ENCODE data around the gene METTL22.

Gene METTL22

DNA sequence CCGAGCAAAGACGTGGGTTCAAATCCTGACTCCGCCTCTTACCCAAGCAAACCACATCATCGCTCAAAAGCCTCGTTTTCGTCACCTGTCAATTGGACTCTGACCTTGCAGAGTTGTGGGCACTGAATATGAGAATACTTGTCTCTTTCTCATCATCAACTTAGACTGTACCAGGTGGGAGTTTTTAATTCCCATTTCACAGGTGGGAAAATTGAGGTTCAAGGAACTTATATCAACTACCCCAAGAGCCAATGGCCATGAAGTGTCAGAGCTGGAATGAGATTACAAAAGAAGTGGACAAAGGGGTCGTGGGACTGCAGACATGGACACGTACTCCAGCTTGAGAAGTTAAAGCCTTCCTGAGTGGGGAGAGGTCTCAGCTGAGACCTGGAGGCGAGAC, 41.9 kb upstream of the METTL22 start:
- H3K79me2 ChIP-seq (ENCODE audit: insufficient read depth, low read length): no peaks in the 10 kb centered on the region
- no peak overlapping the region for H3K9ac ChIP-seq (ENCODE audit: low read depth, low read length, poor library complexity, severe bottlenecking)
- H3K4me1 ChIP-seq (ENCODE audit: insufficient read depth, low read length, poor library complexity, severe bottlenecking): no peaks in the 10 kb centered on the region
- H3K9me3 ChIP-seq (ENCODE audit: insufficient read depth, low read depth, low read length): no peaks in the 10 kb centered on the region
- H3K4me3 ChIP-seq (ENCODE audit: low read length, poor library complexity, severe bottlenecking): no peak overlapping the region
- no peak overlapping the region for H3K4me2 ChIP-seq (ENCODE audit: low read depth, low read length, poor library complexity, severe bottlenecking)
- no peak overlapping the region for H2AFZ ChIP-seq (ENCODE audit: low read length)
- no peaks in the 10 kb centered on the region for H3K36me3 ChIP-seq (ENCODE audit: insufficient read depth, low read length)
- no peak for TF ChIP-seq EZH2phosphoT487 (IDR thresholded peaks at IDR 0.05; ENCODE audit: borderline replicate concordance)
- TF ChIP-seq, protein P1, sequence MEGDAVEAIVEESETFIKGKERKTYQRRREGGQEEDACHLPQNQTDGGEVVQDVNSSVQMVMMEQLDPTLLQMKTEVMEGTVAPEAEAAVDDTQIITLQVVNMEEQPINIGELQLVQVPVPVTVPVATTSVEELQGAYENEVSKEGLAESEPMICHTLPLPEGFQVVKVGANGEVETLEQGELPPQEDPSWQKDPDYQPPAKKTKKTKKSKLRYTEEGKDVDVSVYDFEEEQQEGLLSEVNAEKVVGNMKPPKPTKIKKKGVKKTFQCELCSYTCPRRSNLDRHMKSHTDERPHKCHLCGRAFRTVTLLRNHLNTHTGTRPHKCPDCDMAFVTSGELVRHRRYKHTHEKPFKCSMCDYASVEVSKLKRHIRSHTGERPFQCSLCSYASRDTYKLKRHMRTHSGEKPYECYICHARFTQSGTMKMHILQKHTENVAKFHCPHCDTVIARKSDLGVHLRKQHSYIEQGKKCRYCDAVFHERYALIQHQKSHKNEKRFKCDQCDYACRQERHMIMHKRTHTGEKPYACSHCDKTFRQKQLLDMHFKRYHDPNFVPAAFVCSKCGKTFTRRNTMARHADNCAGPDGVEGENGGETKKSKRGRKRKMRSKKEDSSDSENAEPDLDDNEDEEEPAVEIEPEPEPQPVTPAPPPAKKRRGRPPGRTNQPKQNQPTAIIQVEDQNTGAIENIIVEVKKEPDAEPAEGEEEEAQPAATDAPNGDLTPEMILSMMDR (conservative IDR thresholded peaks at IDR 0.05; ENCODE audit: low read length): no peak
- H4K20me1 ChIP-seq (ENCODE audit: insufficient read depth, low read length, poor library complexity, severe bottlenecking): no peaks in the 10 kb centered on the region
- H3K9me2 ChIP-seq (replicated peaks; ENCODE audit: low read depth, low read length): no peaks in the 10 kb centered on the region
- no peaks in the 10 kb centered on the region for H3K27me3 ChIP-seq (ENCODE audit: insufficient read depth, low read length, poor library complexity, severe bottlenecking)
- H3F3A ChIP-seq (ENCODE audit: low read depth): no peaks in the 10 kb centered on the region

DNA sequence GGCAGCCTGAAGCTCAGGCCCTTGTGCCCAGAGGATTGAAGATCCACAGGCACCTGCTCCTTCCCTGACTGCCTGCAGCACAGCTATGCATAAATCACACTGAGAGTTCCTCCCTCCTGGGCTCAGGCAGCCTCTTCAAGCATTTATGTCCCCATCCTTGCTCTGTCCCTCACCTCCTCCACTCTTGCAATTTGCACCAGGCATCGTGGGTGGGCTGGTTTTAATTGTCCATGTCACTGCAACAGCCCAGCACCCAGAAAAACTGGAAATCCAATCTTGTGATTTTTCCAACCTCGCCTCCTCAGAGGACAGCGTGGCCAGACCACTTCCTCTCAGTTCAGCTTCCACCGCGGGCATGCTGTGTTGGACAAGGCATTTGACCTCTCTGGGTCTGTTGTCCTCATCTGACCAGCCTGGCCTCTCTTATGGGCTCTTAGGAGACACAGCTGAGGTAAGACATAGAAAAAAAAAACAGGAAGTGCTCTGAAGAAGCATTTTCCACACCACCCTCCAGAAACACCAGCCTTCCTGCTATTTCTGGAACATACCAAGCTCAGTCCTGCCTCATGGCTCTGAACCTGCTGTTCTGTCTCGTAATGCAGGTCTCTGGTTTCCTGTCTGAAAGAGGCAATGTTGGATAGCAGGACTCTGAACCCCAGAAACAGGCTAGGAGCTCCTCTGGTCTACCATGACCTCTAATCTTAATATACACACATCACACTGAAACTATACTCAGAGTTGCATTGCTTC, 39.5 kb upstream of the METTL22 start:
- no peaks in the 10 kb centered on the region for H3K27me3 ChIP-seq (ENCODE audit: insufficient read depth, low read length, poor library complexity, severe bottlenecking)
- no peaks in the 10 kb centered on the region for H3K36me3 ChIP-seq (ENCODE audit: insufficient read depth, low read length)
- H3K4me2 ChIP-seq (ENCODE audit: low read depth, low read length, poor library complexity, severe bottlenecking): no peak overlapping the region
- no peak for TF ChIP-seq EZH2phosphoT487 (IDR thresholded peaks at IDR 0.05; ENCODE audit: borderline replicate concordance)
- TF ChIP-seq, protein P1 (conservative IDR thresholded peaks at IDR 0.05; ENCODE audit: low read length): no peak
- H3F3A ChIP-seq (ENCODE audit: low read depth): no peaks in the 10 kb centered on the region
- H3K9me2 ChIP-seq (replicated peaks; ENCODE audit: low read depth, low read length): no peaks in the 10 kb centered on the region
- no peaks in the 10 kb centered on the region for H3K9me3 ChIP-seq (ENCODE audit: insufficient read depth, low read depth, low read length)
- peak overlapping the region; percentile 61; the same call in 1 of the 2 replicates for H2AFZ ChIP-seq (ENCODE audit: low read length)
- H3K9ac ChIP-seq (ENCODE audit: low read depth, low read length, poor library complexity, severe bottlenecking): no peak overlapping the region
- H3K79me2 ChIP-seq (ENCODE audit: insufficient read depth, low read length): no peaks in the 10 kb centered on the region
- no peak overlapping the region for H3K4me3 ChIP-seq (ENCODE audit: low read length, poor library complexity, severe bottlenecking)
- no peaks in the 10 kb centered on the region for H3K4me1 ChIP-seq (ENCODE audit: insufficient read depth, low read length, poor library complexity, severe bottlenecking)
- H4K20me1 ChIP-seq (ENCODE audit: insufficient read depth, low read length, poor library complexity, severe bottlenecking): no peaks in the 10 kb centered on the region

DNA sequence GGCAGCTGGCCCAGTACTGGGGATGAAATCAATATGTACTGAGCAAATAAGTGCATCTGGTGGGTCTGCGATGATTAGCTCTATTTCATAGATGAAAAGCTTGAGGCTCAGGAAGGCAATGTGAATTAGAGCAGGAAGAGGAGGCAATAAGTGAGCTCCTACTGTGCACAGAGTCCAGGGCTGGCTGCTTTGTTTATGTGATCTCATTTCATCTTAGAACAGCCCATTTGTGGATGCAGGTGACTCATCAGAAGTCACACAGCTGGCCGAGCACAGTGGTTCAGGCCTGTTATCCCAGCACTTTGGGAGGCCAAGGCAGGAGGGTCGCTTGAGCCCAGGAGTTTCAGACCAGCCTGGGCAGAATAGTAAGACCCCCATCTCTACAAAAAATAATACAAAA, 38.3 kb upstream of the METTL22 start:
- no peak overlapping the region for H3K4me3 ChIP-seq (ENCODE audit: low read length, poor library complexity, severe bottlenecking)
- H4K20me1 ChIP-seq (ENCODE audit: insufficient read depth, low read length, poor library complexity, severe bottlenecking): no peaks in the 10 kb centered on the region
- H3K79me2 ChIP-seq (ENCODE audit: insufficient read depth, low read length): no peaks in the 10 kb centered on the region
- no peaks in the 10 kb centered on the region for H3F3A ChIP-seq (ENCODE audit: low read depth)
- no peaks in the 10 kb centered on the region for H3K36me3 ChIP-seq (ENCODE audit: insufficient read depth, low read length)
- no peaks in the 10 kb centered on the region for H3K27me3 ChIP-seq (ENCODE audit: insufficient read depth, low read length, poor library complexity, severe bottlenecking)
- H3K9me3 ChIP-seq (ENCODE audit: insufficient read depth, low read depth, low read length): no peaks in the 10 kb centered on the region
- H3K9me2 ChIP-seq (replicated peaks; ENCODE audit: low read depth, low read length): no peaks in the 10 kb centered on the region
- no peak overlapping the region for H3K4me2 ChIP-seq (ENCODE audit: low read depth, low read length, poor library complexity, severe bottlenecking)
- no peak for TF ChIP-seq EZH2phosphoT487 (IDR thresholded peaks at IDR 0.05; ENCODE audit: borderline replicate concordance)
- TF ChIP-seq, protein P1 (conservative IDR thresholded peaks at IDR 0.05; ENCODE audit: low read length): no peak
- H2AFZ ChIP-seq (ENCODE audit: low read length): no peak overlapping the region
- H3K4me1 ChIP-seq (ENCODE audit: insufficient read depth, low read length, poor library complexity, severe bottlenecking): no peaks in the 10 kb centered on the region
- H3K9ac ChIP-seq (ENCODE audit: low read depth, low read length, poor library complexity, severe bottlenecking): no peak overlapping the region

All from Loucy (cell line).